ENCODE measurements around the gene FIGN.

- TF ChIP-seq CTCF (IDR thresholded peaks at IDR 0.05): no peak
- no peak for TF ChIP-seq POLR2A (IDR thresholded peaks at IDR 0.05)
Observed at GRCh38 chr2:163703386-163703785, 32.4 kb downstream of the FIGN start.
